ENCODE data around the gene LAMC3. TPM values are rescaled to one million over a fixed set of nuclear protein-coding genes. Genes with fewer than 3 reads are reported as not detected.

Gene LAMC3
- total RNA-seq, 4 donors from 2014 or later, result 0.06 to 0.50 (median 0.34) TPM; not detected in 1

DNA sequence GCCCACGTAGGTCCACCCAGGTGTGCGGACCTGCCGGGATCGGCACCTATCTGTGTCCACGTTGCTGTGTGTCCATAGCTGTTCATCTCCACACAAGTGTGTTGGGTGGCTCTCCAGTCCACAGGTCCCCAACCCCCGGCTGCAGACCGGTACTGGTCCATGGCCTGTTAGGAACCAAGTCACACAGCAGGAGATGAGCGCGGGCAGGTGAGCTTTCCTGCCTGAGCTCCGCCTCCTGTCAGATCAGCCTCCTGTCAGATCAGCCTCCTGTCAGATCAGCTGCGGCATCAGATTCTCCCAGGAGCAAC lies 18.9 kb downstream of the LAMC3 start:
- no peak overlapping the region for H3K27ac ChIP-seq (replicated peaks in 1 of 4)
- H3K27me3 ChIP-seq, result peaks cover 0 to 41% (median 0%) of the 10 kb centered on the region in 4 donors
- intact Hi-C loops (cut with DNase I), result no loop called here
- H3K4me3 ChIP-seq, result no peak overlapping the region
- DNase-seq (ENCODE audit: extremely low spot score), result no peak
- H3K4me1 ChIP-seq, result no peaks in the 10 kb centered on the region
- no peaks in the 10 kb centered on the region for H3K36me3 ChIP-seq
- H3K9me3 ChIP-seq, result no peaks in the 10 kb centered on the region
- WGBS, result 92% methylated on average over 4 of the region's 11 CpGs
- TF ChIP-seq POLR2AphosphoS5 (IDR thresholded peaks at IDR 0.05) (no peak), EP300 (IDR thresholded peaks at IDR 0.05) (no peak), POLR2A (IDR thresholded peaks at IDR 0.05; ENCODE audit: low read depth) (no peak)
- TF ChIP-seq, protein P1, sequence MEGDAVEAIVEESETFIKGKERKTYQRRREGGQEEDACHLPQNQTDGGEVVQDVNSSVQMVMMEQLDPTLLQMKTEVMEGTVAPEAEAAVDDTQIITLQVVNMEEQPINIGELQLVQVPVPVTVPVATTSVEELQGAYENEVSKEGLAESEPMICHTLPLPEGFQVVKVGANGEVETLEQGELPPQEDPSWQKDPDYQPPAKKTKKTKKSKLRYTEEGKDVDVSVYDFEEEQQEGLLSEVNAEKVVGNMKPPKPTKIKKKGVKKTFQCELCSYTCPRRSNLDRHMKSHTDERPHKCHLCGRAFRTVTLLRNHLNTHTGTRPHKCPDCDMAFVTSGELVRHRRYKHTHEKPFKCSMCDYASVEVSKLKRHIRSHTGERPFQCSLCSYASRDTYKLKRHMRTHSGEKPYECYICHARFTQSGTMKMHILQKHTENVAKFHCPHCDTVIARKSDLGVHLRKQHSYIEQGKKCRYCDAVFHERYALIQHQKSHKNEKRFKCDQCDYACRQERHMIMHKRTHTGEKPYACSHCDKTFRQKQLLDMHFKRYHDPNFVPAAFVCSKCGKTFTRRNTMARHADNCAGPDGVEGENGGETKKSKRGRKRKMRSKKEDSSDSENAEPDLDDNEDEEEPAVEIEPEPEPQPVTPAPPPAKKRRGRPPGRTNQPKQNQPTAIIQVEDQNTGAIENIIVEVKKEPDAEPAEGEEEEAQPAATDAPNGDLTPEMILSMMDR (IDR thresholded peaks at IDR 0.05), result no peak

DNA sequence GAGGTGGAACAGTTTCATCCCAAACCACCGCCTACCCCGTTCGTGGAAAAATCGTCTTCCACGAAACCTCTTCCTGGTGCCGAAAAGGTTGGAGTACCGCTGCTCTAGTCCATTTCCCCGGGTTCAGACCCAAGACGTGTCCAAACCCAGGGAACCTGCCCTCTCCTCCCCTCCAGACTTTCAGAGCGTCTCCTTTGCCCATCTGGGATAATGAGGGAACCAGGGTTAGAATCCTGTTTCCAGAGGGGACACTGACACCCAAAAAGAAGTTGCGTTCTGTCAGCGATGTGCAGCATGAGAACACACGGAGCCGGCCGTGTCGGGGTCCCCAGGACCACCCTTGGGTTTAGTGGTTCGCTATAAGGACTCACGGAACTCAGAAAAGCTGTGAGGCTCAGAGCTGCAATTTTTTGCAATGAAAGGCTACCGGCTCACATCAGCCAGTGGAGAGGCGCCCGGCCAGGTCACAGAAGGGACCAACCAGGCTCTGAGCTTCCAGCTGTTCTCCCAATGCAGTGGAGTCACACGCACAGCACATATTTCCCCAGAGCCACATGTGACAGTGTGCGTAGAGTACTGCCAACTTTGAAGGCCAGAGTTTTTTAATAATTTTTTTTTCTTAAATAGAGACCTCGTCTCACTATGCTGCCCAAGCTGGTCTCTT lies 19.4 kb downstream of the LAMC3 start:
- H3K36me3 ChIP-seq, result no peaks in the 10 kb centered on the region
- no peak overlapping the region for H3K27ac ChIP-seq (replicated peaks in 1 of 4)
- TF ChIP-seq POLR2A (IDR thresholded peaks at IDR 0.05; ENCODE audit: low read depth) (no peak), POLR2AphosphoS5 (IDR thresholded peaks at IDR 0.05) (no peak), EP300 (IDR thresholded peaks at IDR 0.05) (no peak)
- TF ChIP-seq, protein P1 (IDR thresholded peaks at IDR 0.05), result no peak
- intact Hi-C loops (cut with DNase I), result no loop called here
- H3K27me3 ChIP-seq, result peaks cover 0 to 37% (median 0%) of the 10 kb centered on the region in 4 donors
- WGBS, result 84% methylated on average over 16 of the region's 24 CpGs
- no peaks in the 10 kb centered on the region for H3K4me1 ChIP-seq
- no peak overlapping the region for H3K4me3 ChIP-seq
- DNase-seq (ENCODE audit: extremely low spot score), result no peak
- H3K9me3 ChIP-seq, result no peaks in the 10 kb centered on the region

GRCh38 chr9:131028931-131029573 lies 20.1 kb downstream of the LAMC3 start:
- no peaks in the 10 kb centered on the region for H3K4me1 ChIP-seq

DNA sequence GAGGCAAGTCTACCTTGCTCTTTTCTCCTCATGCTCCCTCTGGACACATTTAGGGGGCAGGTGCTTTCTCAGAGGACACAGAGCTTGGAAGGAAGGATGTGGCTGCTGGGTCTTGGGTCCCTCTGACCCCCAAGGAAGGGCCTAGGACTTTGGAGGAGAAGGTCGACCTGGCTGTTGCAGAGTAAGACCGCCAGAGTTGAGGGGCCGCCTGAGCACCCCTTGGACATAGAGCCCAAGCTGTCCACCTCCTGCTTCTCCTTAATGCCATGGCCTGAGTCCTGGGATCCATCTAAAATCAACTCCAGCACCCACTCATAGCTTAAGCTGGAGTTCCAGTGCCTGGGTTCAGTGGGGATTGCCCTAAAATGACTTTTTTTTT lies 20.6 kb downstream of the LAMC3 start:
- no peaks in the 10 kb centered on the region for H3K4me1 ChIP-seq
- TF ChIP-seq EP300 (IDR thresholded peaks at IDR 0.05), result no peak
- TF ChIP-seq, protein P1 (IDR thresholded peaks at IDR 0.05), result no peak
- no peaks in the 10 kb centered on the region for H3K9me3 ChIP-seq
- H3K27ac ChIP-seq (replicated peaks in 1 of 4), result no peak overlapping the region
- intact Hi-C loops (cut with DNase I), result no loop called here
- peaks cover 0 to 32% (median 0%) of the 10 kb centered on the region in 4 donors for H3K27me3 ChIP-seq
- DNase-seq (ENCODE audit: extremely low spot score), result no peak
- no CpG with 5 or more reads among the region's 3 CpGs for WGBS
- no peak overlapping the region for H3K4me3 ChIP-seq
- H3K36me3 ChIP-seq, result no peaks in the 10 kb centered on the region

More at GRCh38 chr9:131028931-131029573, 20.1 kb downstream of the LAMC3 start:
- Histone ChIP-seq H3K27ac (replicated peaks in 1 of 4) (no peak overlapping the region), H3K9me3 (no peaks in the 10 kb centered on the region), H3K4me3 (no peak overlapping the region), H3K27me3 (peaks cover 0 to 37% (median 0%) of the 10 kb centered on the region in 4 donors), H3K36me3 (no peaks in the 10 kb centered on the region)
- DNase-seq (ENCODE audit: extremely low spot score), result no peak
- intact Hi-C loops (cut with DNase I), result no loop called here
- 87% methylated on average over 13 of the region's 14 CpGs for WGBS
- TF ChIP-seq, protein P1 (IDR thresholded peaks at IDR 0.05), result no peak
- no peak for TF ChIP-seq POLR2AphosphoS5 (IDR thresholded peaks at IDR 0.05)
- TF ChIP-seq EP300 (IDR thresholded peaks at IDR 0.05), result no peak
- no peak for TF ChIP-seq POLR2A (IDR thresholded peaks at IDR 0.05; ENCODE audit: low read depth)
